ENCODE data around the gene LTBP1. TPM values are rescaled to one million over a fixed set of nuclear protein-coding genes. Genes with fewer than 3 reads are reported as not detected.

Gene LTBP1
- total RNA-seq, 1 experiment from 2014 or later, result 28.5 TPM

DNA sequence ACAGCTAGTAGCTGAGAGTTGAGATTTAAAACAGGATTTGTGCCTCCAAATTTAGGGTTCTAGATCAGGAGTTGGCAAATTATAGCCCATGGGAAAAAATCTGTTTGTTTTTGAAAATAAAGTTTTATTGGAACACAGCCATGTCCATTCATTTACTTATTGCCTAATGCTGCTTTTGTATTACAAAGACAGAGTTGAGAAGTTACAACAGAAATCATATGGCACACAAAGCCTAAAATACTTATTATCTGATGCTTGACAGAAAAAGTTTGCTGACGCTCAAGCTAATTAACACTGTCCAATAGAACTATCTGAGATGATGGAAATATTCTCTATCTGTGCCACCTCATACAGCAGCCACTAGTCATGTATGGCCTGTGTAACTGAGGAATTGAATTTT, 300.6 kb downstream of the LTBP1 start:
- H3K56ac ChIP-seq (ENCODE audit: insufficient read length, low read depth, low read length), result no peak overlapping the region
- H2BK5ac ChIP-seq (ENCODE audit: insufficient read length, low read length), result no peak overlapping the region
- H3K79me1 ChIP-seq (ENCODE audit: insufficient read depth, low read depth, low read length, poor library complexity, severe bottlenecking), result no peaks in the 10 kb centered on the region
- H3K4me2 ChIP-seq (ENCODE audit: insufficient read depth, insufficient read length, low read length), result no peak overlapping the region
- no peak overlapping the region for H4K8ac ChIP-seq (replicated peaks; ENCODE audit: insufficient read length, low read depth, low read length)
- H2BK120ac ChIP-seq (ENCODE audit: low read depth, low read length, poor library complexity, severe bottlenecking), result no peak overlapping the region
- no peak overlapping the region for H2BK12ac ChIP-seq (ENCODE audit: insufficient read length, low read depth, low read length)
- WGBS (ENCODE audit: extremely low coverage, insufficient read length, low lambda C conversion rate), result no CpG with 5 or more reads among the region's 1 CpG
- no peaks in the 10 kb centered on the region for H3K27me3 ChIP-seq (ENCODE audit: insufficient read depth, low read length)
- DNase-seq, result no peak
- H3K18ac ChIP-seq (ENCODE audit: insufficient read length, low read depth, low read length), result no peak overlapping the region
- Mint-ChIP-seq H3K36me3 (ENCODE audit: insufficient read depth in 1 of 3, low read depth in 3 of 3) (no peaks in the 10 kb centered on the region), H3K4me1 (peaks cover 0 to 5% of the 10 kb centered on the region in 2 experiments; a peak in 1 of 4 replicates), H3K4me3 (no peak overlapping the region), H3K9me3 (no peaks in the 10 kb centered on the region), H3K27me3 (ENCODE audit: low read depth) (peaks cover 35% of the 10 kb centered on the region), H3K27ac (no peak overlapping the region)
- no peak overlapping the region for H3K27ac ChIP-seq (ENCODE audit: insufficient read length, low read depth, low read length)
- no peak overlapping the region for H4K5ac ChIP-seq (ENCODE audit: insufficient read length, low read depth, low read length)
- no peaks in the 10 kb centered on the region for H3K79me2 ChIP-seq (ENCODE audit: insufficient read depth, low read length)
- no peak overlapping the region for H3K23ac ChIP-seq (ENCODE audit: insufficient read length, low read depth, low read length)
- H2AFZ ChIP-seq (ENCODE audit: low read length), result no peak overlapping the region
- H3K14ac ChIP-seq (ENCODE audit: insufficient read depth, low read length), result no peak overlapping the region
- H4K20me1 ChIP-seq (ENCODE audit: control insufficient read depth, insufficient read depth, insufficient read length), result no peaks in the 10 kb centered on the region
- no peak overlapping the region for H3T11ph ChIP-seq (ENCODE audit: low read length)
- no peak overlapping the region for H3K4ac ChIP-seq (ENCODE audit: low read depth, low read length)
- no peak overlapping the region for H4K91ac ChIP-seq (ENCODE audit: insufficient read length, low read depth, low read length)
- no peak overlapping the region for H2BK15ac ChIP-seq (ENCODE audit: low read depth, low read length)
- no peaks in the 10 kb centered on the region for H3K4me1 ChIP-seq (ENCODE audit: insufficient read depth, low read length)
- H3K9me3 ChIP-seq (ENCODE audit: control insufficient read depth, low read depth, low read length), result no peaks in the 10 kb centered on the region
- H2AK5ac ChIP-seq (ENCODE audit: insufficient read length, low read length), result no peak overlapping the region
- H3K23me2 ChIP-seq (ENCODE audit: insufficient read length, low read depth, low read length, poor library complexity, severe bottlenecking), result no peaks in the 10 kb centered on the region
- no peak for TF ChIP-seq CTCF (conservative IDR thresholded peaks at IDR 0.05)
- no peak overlapping the region for H3K9ac ChIP-seq (ENCODE audit: extremely low read depth, insufficient read length, low read length)
- H2BK20ac ChIP-seq (ENCODE audit: low read depth, low read length, poor library complexity, severe bottlenecking), result no peak overlapping the region
